ENCODE results near the gene FOXP2.

GRCh38 chr7:114598946-114599345, 184.3 kb downstream of the FOXP2 start:
- no peak for TF ChIP-seq EZH2 (IDR thresholded peaks at IDR 0.05; ENCODE audit: borderline replicate concordance, insufficient read depth, low read depth, low read length, poor library complexity, severe bottlenecking)
- TF ChIP-seq CTCF (IDR thresholded peaks at IDR 0.05) = no peak

All from B cell (primary cell).